Keratinocyte (primary cell): ENCODE measurements around the gene GUCA2A.

ENCODE experiments used
- CTCF ChIP-seq, 3 experiments: IDR thresholded peaks in 1 of 3; conservative IDR thresholded peaks in 1 of 3; optimal IDR thresholded peaks in 1 of 3; 2 replicates in 2 of 3; 3 replicates in 1 of 3; pipeline versions ENCODE3 to v1.5.1; 2011; ENCODE audit warnings: low read length in 3 of 3, mild to moderate bottlenecking in 3 of 3, moderate library complexity in 2 of 3, control low read depth in 1 of 3, inconsistent platforms in 1 of 3; ENCODE audit not compliant: insufficient read depth in 2 of 3; ENCODE audit errors: extremely low read depth in 1 of 3
- EZH2 ChIP-seq: IDR thresholded peaks from one replicate; pipeline ENCODE4 v1.6.1; 2012; ENCODE audit warnings: inconsistent platforms, mild to moderate bottlenecking, low read length, moderate library complexity

GRCh38 chr1:42141978-42142377 lies 22.6 kb downstream of the GUCA2A start:
- TF ChIP-seq CTCF (optimal IDR thresholded peaks at IDR 0.05 in 1 of 3, IDR thresholded peaks at IDR 0.05 in 1 of 3, conservative IDR thresholded peaks at IDR 0.05 in 1 of 3; ENCODE audit: extremely low read depth in 1 of 3, insufficient read depth in 2 of 3, low read length in 3 of 3), result no peak
- TF ChIP-seq EZH2, result no peak
